ENCODE results near the gene U2AF1.
"Not testable (repeated sequence)": the region's sequence is repeated elsewhere in the genome, so short reads cannot be mapped to it uniquely, and the experiment has no call there.

- not testable (repeated sequence) for TF ChIP-seq CTCF (IDR thresholded peaks at IDR 0.05; ENCODE audit: low read length); EZH2 (optimal IDR thresholded peaks at IDR 0.05; ENCODE audit: low read depth, low read length)
These were observed 34.6 kb downstream of the U2AF1 start for GRCh38 chr21:43072742-43073141.
